ENCODE results near the gene SELL. TPM values are rescaled to one million over a fixed set of nuclear protein-coding genes. Genes with fewer than 3 reads are reported as not detected.
A peak's percentile ranks its signal among the peaks of the same experiment; 100 is the strongest.
"Not testable (repeated sequence)": the region's sequence is repeated elsewhere in the genome, so short reads cannot be mapped to it uniquely, and the experiment has no call there.

Gene SELL
- total and polyA plus RNA-seq, 10 of the 15 experiments (the other 5 are each of a cell fraction or from before 2014, with no cell fraction given): 31.8 to 66.0 (median 50.9) TPM

DNA sequence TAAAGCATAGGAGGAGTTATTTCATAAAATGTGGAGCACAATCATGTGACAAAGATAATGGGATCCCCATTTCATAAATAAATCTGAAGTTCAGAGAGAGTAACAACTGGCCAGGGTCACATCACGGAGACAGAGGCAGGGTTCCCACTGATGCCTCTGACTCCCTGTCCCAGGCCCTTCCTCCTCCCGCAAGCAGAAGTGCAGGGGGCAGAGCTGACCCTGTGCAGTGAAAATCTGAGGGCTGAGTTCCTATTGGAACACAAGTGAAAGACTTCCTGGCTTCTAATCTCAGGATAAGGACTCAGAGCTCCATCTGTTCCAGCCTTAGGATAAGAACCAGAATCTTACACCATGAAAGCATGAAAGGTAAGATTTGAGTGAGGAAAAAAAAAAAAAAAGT lies 22.0 kb downstream of the SELL start:
- Histone ChIP-seq H3K4me1 (ENCODE audit: control insufficient read depth, insufficient read depth, low read length) (peaks cover 47% of the 10 kb centered on the region), H3K27ac (ENCODE audit: control insufficient read depth, insufficient read depth) (no peak overlapping the region), H2AFZ (ENCODE audit: control insufficient read depth, low read depth, low read length) (no peak overlapping the region), H3K79me2 (ENCODE audit: control insufficient read depth, insufficient read depth, low read length) (no peaks in the 10 kb centered on the region), H3K4me3 (no peak overlapping the region), H3K27me3 (replicated peaks in 1 of 2; ENCODE audit: control insufficient read depth in 2 of 2, insufficient read depth in 2 of 2, low read length in 1 of 2) (no peaks in the 10 kb centered on the region), H3K36me3 (ENCODE audit: control insufficient read depth in 2 of 2, insufficient read depth in 2 of 2, low read length in 1 of 2) (no peaks in the 10 kb centered on the region), H3K9me3 (replicated peaks; ENCODE audit: control insufficient read depth, insufficient read depth, low read length) (no peaks in the 10 kb centered on the region; the same call in 2 of the 3 replicates), H3K4me2 (ENCODE audit: control insufficient read depth, insufficient read depth) (no peak overlapping the region), H4K20me1 (ENCODE audit: control insufficient read depth, insufficient read depth) (no peaks in the 10 kb centered on the region), H3K9ac (ENCODE audit: control insufficient read depth, insufficient read depth, low read length) (no peak overlapping the region)
- in situ Hi-C loops (cut with MboI): no loop called here
- no peak for DNase-seq (ENCODE audit: low read depth, low spot score)
- ATAC-seq: peak; percentile 4; the same call in 2 of the 3 replicates
- POLR2A ChIA-PET: interaction anchor here (0.7 to 8.1 kb wide), 5 partner anchors 8 to 956 kb away, joined by 3 to 64 read pairs (median 5); no protein-coding TSS in a partner anchor
- 96% methylated on average over 2 of the region's 2 CpGs for WGBS (ENCODE audit: insufficient coverage, insufficient replicate concordance, low lambda C conversion rate, missing lambda C conversion rate)
- CTCF ChIA-PET: interaction anchor here (0.9 to 2.9 kb wide), 6 partner anchors 13 to 87 kb away, joined by 3 to 11 read pairs (median 4); no protein-coding TSS in a partner anchor
- intact Hi-C loops (cut with micrococcal nuclease; ENCODE audit: unreplicated experiment): no loop called here
- peak; percentile 18 for FAIRE-seq
- BruUV-seq (replicated peaks): no TSS peak
- RAD21 ChIA-PET (ENCODE audit: unreplicated experiment): interaction anchor here (1.4 to 6.1 kb wide), 2 partner anchors 9 to 88 kb away, joined by 4 to 71 read pairs; no protein-coding TSS in a partner anchor
- TF ChIP-seq POLR2A (IDR thresholded peaks at IDR 0.05; ENCODE audit: low read depth, low read length) (no peak), ZNF384 (IDR thresholded peaks at IDR 0.05; ENCODE audit: borderline replicate concordance, low read depth, low read length) (peak; percentile 74), POU2F2 (IDR thresholded peaks at IDR 0.05; ENCODE audit: borderline replicate concordance, low read depth, low read length) (no peak)
- SMC1A ChIA-PET (ENCODE audit: uncharacterized antibody, unreplicated experiment): interaction anchor here (9.4 to 10.1 kb wide), 3 partner anchors 11 to 87 kb away, joined by 102 to 176 read pairs (median 114); no protein-coding TSS in a partner anchor

DNA sequence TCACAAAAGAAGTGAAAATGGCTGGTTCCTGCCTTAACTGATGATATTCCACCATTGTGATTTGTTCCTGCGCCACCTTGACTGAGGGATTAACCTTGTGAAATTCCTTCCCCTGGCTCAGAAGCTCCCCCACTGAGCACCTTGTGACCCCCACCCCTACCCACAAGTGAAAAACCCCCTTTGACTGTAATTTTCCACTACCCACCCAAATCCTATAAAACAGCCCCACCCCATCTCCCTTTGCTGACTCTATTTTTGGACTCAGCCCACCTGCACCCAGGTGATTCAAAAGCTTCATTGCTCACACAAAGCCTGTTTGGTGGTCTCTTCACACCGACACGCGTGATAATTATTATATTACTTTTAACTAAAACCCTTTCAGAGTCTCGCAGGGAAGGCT lies 23.0 kb downstream of the SELL start:
- intact Hi-C loops (cut with micrococcal nuclease; ENCODE audit: unreplicated experiment); BruUV-seq (replicated peaks); H4K20me1 ChIP-seq (ENCODE audit: control insufficient read depth, insufficient read depth); POLR2A ChIA-PET; H3K27ac ChIP-seq (ENCODE audit: control insufficient read depth, insufficient read depth); H3K36me3 ChIP-seq (ENCODE audit: control insufficient read depth in 2 of 2, insufficient read depth in 2 of 2, low read length in 1 of 2); H3K4me3 ChIP-seq; ATAC-seq; H3K9me3 ChIP-seq (replicated peaks; ENCODE audit: control insufficient read depth, insufficient read depth, low read length); H3K9ac ChIP-seq (ENCODE audit: control insufficient read depth, insufficient read depth, low read length); FAIRE-seq; DNase-seq (ENCODE audit: low read depth, low spot score); RAD21 ChIA-PET (ENCODE audit: unreplicated experiment); H2AFZ ChIP-seq (ENCODE audit: control insufficient read depth, low read depth, low read length); H3K79me2 ChIP-seq (ENCODE audit: control insufficient read depth, insufficient read depth, low read length); H3K27me3 ChIP-seq (replicated peaks in 1 of 2; ENCODE audit: control insufficient read depth in 2 of 2, insufficient read depth in 2 of 2, low read length in 1 of 2); H3K4me2 ChIP-seq (ENCODE audit: control insufficient read depth, insufficient read depth); in situ Hi-C loops (cut with MboI): not testable (repeated sequence)
- CTCF ChIA-PET: interaction anchor here (0.6 to 2.9 kb wide), 3 partner anchors 24 to 292 kb away, joined by 4 to 11 read pairs (median 5); no protein-coding TSS in a partner anchor
- WGBS (ENCODE audit: insufficient coverage, insufficient replicate concordance, low lambda C conversion rate, missing lambda C conversion rate): 97% methylated on average over 5 of the region's 5 CpGs
- SMC1A ChIA-PET (ENCODE audit: uncharacterized antibody, unreplicated experiment): interaction anchor here (1.0 to 10.1 kb wide), 4 partner anchors 10 to 86 kb away, joined by 5 to 176 read pairs (median 108); no protein-coding TSS in a partner anchor
- peaks cover 44% of the 10 kb centered on the region for H3K4me1 ChIP-seq (ENCODE audit: control insufficient read depth, insufficient read depth, low read length)

Measured in GM12878 (cell line).